Measurements from ENCODE around the gene ISG15. TPM values are rescaled to one million over a fixed set of nuclear protein-coding genes. Genes with fewer than 3 reads are reported as not detected.

ISG15 gene
- total and polyA plus RNA-seq, 2 of the 13 experiments (the other 11 are each of a cell fraction or from before 2014, with no cell fraction given) = 42.1 to 54.9 TPM

- TF ChIP-seq PRDM10 (CRISPR knock-in tag; IDR thresholded peaks at IDR 0.05; ENCODE audit: low read depth) (0 out of 2 replicates have a peak, but pooled peaks have one; percentile 33), DDIT3 (CRISPR knock-in tag; IDR thresholded peaks at IDR 0.05) (no peak), NFE2 (CRISPR knock-in tag; IDR thresholded peaks at IDR 0.05) (peak; percentile 30; the same call in 1 of the 2 replicates), TAF15 (IDR thresholded peaks at IDR 0.05; ENCODE audit: low read depth, low read length, poor library complexity, severe bottlenecking) (peak; percentile 66), GTF3A (CRISPR knock-in tag; conservative IDR thresholded peaks at IDR 0.05) (0 out of 2 replicates have a peak, but pooled peaks have one; percentile 52), HNRNPK (IDR thresholded peaks at IDR 0.05; ENCODE audit: low read depth, low read length, poor library complexity, severe bottlenecking) (no peak), HDAC6 (IDR thresholded peaks at IDR 0.05; ENCODE audit: low read depth, low read length) (no peak), NCOA5 (CRISPR knock-in tag; IDR thresholded peaks at IDR 0.05) (no peak), YEATS2 (CRISPR knock-in tag; IDR thresholded peaks at IDR 0.05; ENCODE audit: borderline replicate concordance) (peak; percentile 81; the same call in 1 of the 2 replicates), ATM (IDR thresholded peaks at IDR 0.05; ENCODE audit: borderline replicate concordance) (no peak), RXRB (CRISPR knock-in tag; IDR thresholded peaks at IDR 0.05; ENCODE audit: borderline replicate concordance) (peak; percentile 91), ZNF646 (CRISPR knock-in tag; IDR thresholded peaks at IDR 0.05) (no peak), KDM2A (CRISPR knock-in tag; IDR thresholded peaks at IDR 0.05; ENCODE audit: borderline replicate concordance, low read depth) (peak; percentile 89), ZNF264 (CRISPR knock-in tag; IDR thresholded peaks at IDR 0.05) (peak; percentile 84), RFXAP (CRISPR knock-in tag; IDR thresholded peaks at IDR 0.05; ENCODE audit: borderline replicate concordance) (peak; percentile 84; the same call in 1 of the 2 replicates), ZNF670 (CRISPR knock-in tag; IDR thresholded peaks at IDR 0.05; ENCODE audit: borderline replicate concordance) (no peak), ZNF569 (CRISPR knock-in tag; IDR thresholded peaks at IDR 0.05; ENCODE audit: borderline replicate concordance) (peak; percentile 61; the same call in 1 of the 2 replicates), NKX3-1 (CRISPR knock-in tag; IDR thresholded peaks at IDR 0.05) (peak; percentile 82)
These were observed 6.8 kb upstream of the ISG15 start (continued) for GRCh38 chr1:1006305-1007159.

All from HepG2 (cell line).